HepG2 (cell line): ENCODE results near the gene P4HB. TPM values are rescaled to one million over a fixed set of nuclear protein-coding genes. Genes with fewer than 3 reads are reported as not detected.

Experiments
- ASH2L ChIP-seq: fragments of 300-600, 200-600 bp; sonication (generic); IDR thresholded peaks from 2 replicates; pipeline ENCODE4 v1.7.0; 2017; ENCODE audit warnings: low read depth, mild to moderate bottlenecking, moderate library complexity, mixed read lengths, low read length; ENCODE audit not compliant: insufficient read length
- HNRNPH1 ChIP-seq: fragments of 200-400 bp; formaldehyde crosslinking; optimal IDR thresholded peaks from 2 replicates; pipeline ENCODE3; 2017; ENCODE audit warnings: mild to moderate bottlenecking, low read depth, low read length
- JUNB ChIP-seq: sonication (generic); formaldehyde crosslinking; IDR thresholded peaks from 2 replicates; pipeline ENCODE4 v1.8.0; 2022; ENCODE audit warnings: missing genetic modification reagents, mild to moderate bottlenecking, borderline replicate concordance
- KAT8 ChIP-seq: IDR thresholded peaks from 2 replicates; pipeline ENCODE4 v1.6.1; 2016; ENCODE audit warnings: missing genetic modification reagents, missing compliant biosample characterization
- MAFK ChIP-seq, 2 experiments: IDR thresholded peaks in 1 of 2; conservative IDR thresholded peaks in 1 of 2; 2 replicates each; pipeline ENCODE4 v1.6.1; 2011; ENCODE audit warnings: improper control_type of control experiment in 2 of 2, low read length in 2 of 2
- NFE2 ChIP-seq: sonication (generic); formaldehyde crosslinking; IDR thresholded peaks from 2 replicates; pipeline ENCODE4 v1.4.0; 2020; ENCODE audit warnings: missing genetic modification reagents
- ONECUT2 ChIP-seq: sonication (generic); formaldehyde crosslinking; IDR thresholded peaks from 2 replicates; pipeline ENCODE4 v1.4.0; 2020; ENCODE audit warnings: missing genetic modification reagents
- PLRG1 ChIP-seq: fragments of 450-650 bp; conservative IDR thresholded peaks from 2 replicates; pipeline ENCODE4 v1.6.1; 2016
- SIX4 ChIP-seq: sonication (generic); formaldehyde crosslinking; IDR thresholded peaks from 2 replicates; pipeline ENCODE4 v1.4.0; 2020; ENCODE audit warnings: missing genetic modification reagents
- SRSF4 ChIP-seq: fragments of 200-400 bp; formaldehyde crosslinking; IDR thresholded peaks from one replicate; pipeline ENCODE4 v1.6.1; 2018; ENCODE audit warnings: mild to moderate bottlenecking, low read depth, low read length, moderate library complexity; ENCODE audit not compliant: poor library complexity, severe bottlenecking
- TOE1 ChIP-seq: sonication (generic); formaldehyde crosslinking; IDR thresholded peaks from 2 replicates; pipeline ENCODE4 v1.4.0; 2020; ENCODE audit warnings: mild to moderate bottlenecking, missing genetic modification reagents
- TSC22D2 ChIP-seq: sonication (generic); formaldehyde crosslinking; IDR thresholded peaks from 2 replicates; pipeline ENCODE4 v1.5.1; 2020; ENCODE audit warnings: missing genetic modification reagents, mild to moderate bottlenecking, borderline replicate concordance
- ZC3H4 ChIP-seq: sonication (generic); formaldehyde crosslinking; IDR thresholded peaks from 2 replicates; pipeline ENCODE4 v1.4.0; 2020; ENCODE audit warnings: missing genetic modification reagents, borderline replicate concordance
- ZFP37 ChIP-seq: sonication (generic); formaldehyde crosslinking; IDR thresholded peaks from 2 replicates; pipeline ENCODE4 v1.4.0; 2020; ENCODE audit warnings: missing genetic modification reagents, borderline replicate concordance
- ZNF124 ChIP-seq: sonication (generic); formaldehyde crosslinking; IDR thresholded peaks from 2 replicates; pipeline ENCODE4 v1.4.0; 2020; ENCODE audit warnings: missing genetic modification reagents
- ZNF205 ChIP-seq: IDR thresholded peaks from 2 replicates; pipeline ENCODE4 v1.6.1; 2018; ENCODE audit warnings: missing biosample characterization, missing genetic modification reagents
- ZNF354B ChIP-seq: sonication (generic); formaldehyde crosslinking; IDR thresholded peaks from 2 replicates; pipeline ENCODE4 v1.8.0; 2022; ENCODE audit warnings: mild to moderate bottlenecking, missing genetic modification reagents
- ZNF558 ChIP-seq: sonication (generic); formaldehyde crosslinking; IDR thresholded peaks from 2 replicates; pipeline ENCODE4 v1.9.0; 2022; ENCODE audit warnings: mild to moderate bottlenecking, missing genetic modification reagents, borderline replicate concordance
- ZNF792 ChIP-seq: IDR thresholded peaks from 2 replicates; pipeline ENCODE4 v1.6.1; 2016
- ZSCAN9 ChIP-seq: IDR thresholded peaks from 2 replicates; pipeline ENCODE4 v1.6.1; 2016; ENCODE audit warnings: borderline replicate concordance
- polyA plus RNA-seq, 8 experiments: library from polyadenylated mRNA; depleted of rRNA in 3 of 8; stranded (reverse) in 7 of 8; unstranded in 1 of 8; fragments of >200 nt; fragmentation: Illumina TruSeq in 4 of 8; extraction: Trizol in 4 of 8; gene quantifications; 2 replicates each; pipeline versions ENCODE4 v1.2.1 to v1.2.3, GENCODE V29; 2011 to 2016; ENCODE audit warnings: low read depth in 4 of 8, missing spikeins in 1 of 8, mixed read lengths in 1 of 8; ENCODE audit not compliant: insufficient read depth in 1 of 8
- total RNA-seq, 5 experiments: library from RNA; depleted of rRNA; stranded (reverse); fragments of >200 nt; fragmentation: Illumina TruSeq; extraction: Trizol; gene quantifications; 2 replicates each; pipeline ENCODE4 v1.2.3, GENCODE V29; 2016; ENCODE audit warnings: low read depth in 1 of 5
- TF ChIP-seq, protein P1 (sequence below): sonication (generic); formaldehyde crosslinking; IDR thresholded peaks from 2 replicates; pipeline ENCODE4 v1.5.1; 2020; ENCODE audit warnings: mild to moderate bottlenecking, missing genetic modification reagents, moderate library complexity
- TF ChIP-seq, protein P2 (sequence below): sonication (generic); formaldehyde crosslinking; IDR thresholded peaks from 2 replicates; pipeline ENCODE4 v1.8.0; 2022; ENCODE audit warnings: mild to moderate bottlenecking, missing genetic modification reagents, moderate library complexity
- TF ChIP-seq, protein P3 (sequence below): IDR thresholded peaks from 2 replicates; pipeline ENCODE4 v1.6.1; 2016
- TF ChIP-seq, protein P4 (sequence below): sonication (generic); formaldehyde crosslinking; IDR thresholded peaks from 2 replicates; pipeline ENCODE4 v1.8.0; 2023; ENCODE audit warnings: mild to moderate bottlenecking, missing genetic modification reagents

P4HB gene
- total and polyA plus RNA-seq, 2 of the 13 experiments (the other 11 are each of a cell fraction or from before 2014, with no cell fraction given) = 185 to 782 TPM

DNA sequence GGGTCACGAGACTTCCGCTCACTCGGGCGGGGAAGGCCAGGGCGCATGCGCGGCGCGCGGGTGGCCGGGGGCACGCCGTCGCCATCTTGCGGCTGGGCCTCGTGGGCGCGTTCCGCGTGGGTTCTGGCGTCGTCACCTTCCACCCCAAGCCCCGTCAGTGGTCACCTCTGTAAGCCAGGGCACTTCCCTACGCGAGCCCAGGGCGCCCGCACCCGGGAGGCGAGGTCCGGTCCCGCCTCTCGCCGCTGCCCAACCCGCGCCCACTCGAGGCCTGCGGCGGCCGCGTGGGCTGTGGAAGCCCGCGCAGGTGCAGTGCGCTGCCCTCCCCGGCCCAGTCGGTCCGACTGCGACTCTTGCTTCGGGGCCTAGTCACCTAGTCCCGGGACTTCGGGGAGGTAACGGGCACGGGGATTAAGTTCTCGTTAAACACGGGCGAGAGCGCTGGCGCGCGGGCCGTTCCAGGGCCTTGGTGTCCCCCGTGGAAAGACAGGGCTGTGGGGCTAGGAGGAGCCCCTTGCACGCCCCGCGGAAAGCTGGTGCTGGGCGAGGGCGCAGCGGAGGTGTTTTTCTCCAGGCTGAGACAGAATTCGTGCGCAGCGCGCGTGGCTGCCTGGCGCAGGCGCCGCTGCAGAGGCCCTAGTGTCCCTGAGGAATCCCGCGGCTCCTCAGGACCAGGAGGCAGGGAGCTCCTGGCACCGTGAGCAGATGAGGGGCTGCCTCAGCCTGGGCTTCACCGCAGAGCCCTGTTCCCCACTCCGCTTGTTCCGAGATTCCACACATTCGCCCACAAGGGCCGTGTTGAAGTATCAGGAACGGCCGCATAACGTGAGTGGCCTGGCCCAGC is 11.3 kb upstream of the P4HB start (continued):
- TF ChIP-seq ASH2L = peak; percentile 75
- TF ChIP-seq, protein P1, sequence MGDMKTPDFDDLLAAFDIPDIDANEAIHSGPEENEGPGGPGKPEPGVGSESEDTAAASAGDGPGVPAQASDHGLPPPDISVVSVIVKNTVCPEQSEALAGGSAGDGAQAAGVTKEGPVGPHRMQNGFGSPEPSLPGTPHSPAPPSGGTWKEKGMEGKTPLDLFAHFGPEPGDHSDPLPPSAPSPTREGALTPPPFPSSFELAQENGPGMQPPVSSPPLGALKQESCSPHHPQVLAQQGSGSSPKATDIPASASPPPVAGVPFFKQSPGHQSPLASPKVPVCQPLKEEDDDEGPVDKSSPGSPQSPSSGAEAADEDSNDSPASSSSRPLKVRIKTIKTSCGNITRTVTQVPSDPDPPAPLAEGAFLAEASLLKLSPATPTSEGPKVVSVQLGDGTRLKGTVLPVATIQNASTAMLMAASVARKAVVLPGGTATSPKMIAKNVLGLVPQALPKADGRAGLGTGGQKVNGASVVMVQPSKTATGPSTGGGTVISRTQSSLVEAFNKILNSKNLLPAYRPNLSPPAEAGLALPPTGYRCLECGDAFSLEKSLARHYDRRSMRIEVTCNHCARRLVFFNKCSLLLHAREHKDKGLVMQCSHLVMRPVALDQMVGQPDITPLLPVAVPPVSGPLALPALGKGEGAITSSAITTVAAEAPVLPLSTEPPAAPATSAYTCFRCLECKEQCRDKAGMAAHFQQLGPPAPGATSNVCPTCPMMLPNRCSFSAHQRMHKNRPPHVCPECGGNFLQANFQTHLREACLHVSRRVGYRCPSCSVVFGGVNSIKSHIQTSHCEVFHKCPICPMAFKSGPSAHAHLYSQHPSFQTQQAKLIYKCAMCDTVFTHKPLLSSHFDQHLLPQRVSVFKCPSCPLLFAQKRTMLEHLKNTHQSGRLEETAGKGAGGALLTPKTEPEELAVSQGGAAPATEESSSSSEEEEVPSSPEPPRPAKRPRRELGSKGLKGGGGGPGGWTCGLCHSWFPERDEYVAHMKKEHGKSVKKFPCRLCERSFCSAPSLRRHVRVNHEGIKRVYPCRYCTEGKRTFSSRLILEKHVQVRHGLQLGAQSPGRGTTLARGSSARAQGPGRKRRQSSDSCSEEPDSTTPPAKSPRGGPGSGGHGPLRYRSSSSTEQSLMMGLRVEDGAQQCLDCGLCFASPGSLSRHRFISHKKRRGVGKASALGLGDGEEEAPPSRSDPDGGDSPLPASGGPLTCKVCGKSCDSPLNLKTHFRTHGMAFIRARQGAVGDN (CRISPR knock-in tag) = peak; percentile 96
- TF ChIP-seq SRSF4 = peak; percentile 30
- TF ChIP-seq SIX4 (CRISPR knock-in tag) = peak; percentile 75; the same call in 1 of the 2 replicates
- TF ChIP-seq ZFP37 (CRISPR knock-in tag) = no peak
- TF ChIP-seq, protein P2, sequence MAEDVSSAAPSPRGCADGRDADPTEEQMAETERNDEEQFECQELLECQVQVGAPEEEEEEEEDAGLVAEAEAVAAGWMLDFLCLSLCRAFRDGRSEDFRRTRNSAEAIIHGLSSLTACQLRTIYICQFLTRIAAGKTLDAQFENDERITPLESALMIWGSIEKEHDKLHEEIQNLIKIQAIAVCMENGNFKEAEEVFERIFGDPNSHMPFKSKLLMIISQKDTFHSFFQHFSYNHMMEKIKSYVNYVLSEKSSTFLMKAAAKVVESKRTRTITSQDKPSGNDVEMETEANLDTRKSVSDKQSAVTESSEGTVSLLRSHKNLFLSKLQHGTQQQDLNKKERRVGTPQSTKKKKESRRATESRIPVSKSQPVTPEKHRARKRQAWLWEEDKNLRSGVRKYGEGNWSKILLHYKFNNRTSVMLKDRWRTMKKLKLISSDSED (CRISPR knock-in tag) = 0 out of 2 replicates have a peak, but pooled peaks have one; percentile 75
- TF ChIP-seq ZNF792 (CRISPR knock-in tag) = peak; percentile 49; the same call in 1 of the 2 replicates
- TF ChIP-seq ZNF205 (CRISPR knock-in tag) = peak; percentile 74; the same call in 1 of the 2 replicates
- no peak for TF ChIP-seq NFE2
- TF ChIP-seq KAT8 (CRISPR knock-in tag) = peak; percentile 81
- TF ChIP-seq ZNF558 (CRISPR knock-in tag) = peak; percentile 95; the same call in 1 of the 2 replicates
- no peak for TF ChIP-seq MAFK (conservative IDR thresholded peaks at IDR 0.05 in 1 of 2, IDR thresholded peaks at IDR 0.05 in 1 of 2; ENCODE audit: low read length in 2 of 2)
- peak; percentile 64; the same call in 1 of the 2 replicates for TF ChIP-seq ZNF354B (CRISPR knock-in tag)
- peak; percentile 74 for TF ChIP-seq JUNB (CRISPR knock-in tag)
- TF ChIP-seq, protein P3, sequence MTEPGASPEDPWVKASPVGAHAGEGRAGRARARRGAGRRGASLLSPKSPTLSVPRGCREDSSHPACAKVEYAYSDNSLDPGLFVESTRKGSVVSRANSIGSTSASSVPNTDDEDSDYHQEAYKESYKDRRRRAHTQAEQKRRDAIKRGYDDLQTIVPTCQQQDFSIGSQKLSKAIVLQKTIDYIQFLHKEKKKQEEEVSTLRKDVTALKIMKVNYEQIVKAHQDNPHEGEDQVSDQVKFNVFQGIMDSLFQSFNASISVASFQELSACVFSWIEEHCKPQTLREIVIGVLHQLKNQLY = no peak
- no peak for TF ChIP-seq ONECUT2 (CRISPR knock-in tag)
- peak; percentile 88; the same call in 1 of the 2 replicates for TF ChIP-seq TOE1 (CRISPR knock-in tag)
- peak; percentile 97 for TF ChIP-seq TSC22D2 (CRISPR knock-in tag)
- TF ChIP-seq ZC3H4 (CRISPR knock-in tag) = peak; percentile 57; the same call in 1 of the 2 replicates
- TF ChIP-seq, protein P4, sequence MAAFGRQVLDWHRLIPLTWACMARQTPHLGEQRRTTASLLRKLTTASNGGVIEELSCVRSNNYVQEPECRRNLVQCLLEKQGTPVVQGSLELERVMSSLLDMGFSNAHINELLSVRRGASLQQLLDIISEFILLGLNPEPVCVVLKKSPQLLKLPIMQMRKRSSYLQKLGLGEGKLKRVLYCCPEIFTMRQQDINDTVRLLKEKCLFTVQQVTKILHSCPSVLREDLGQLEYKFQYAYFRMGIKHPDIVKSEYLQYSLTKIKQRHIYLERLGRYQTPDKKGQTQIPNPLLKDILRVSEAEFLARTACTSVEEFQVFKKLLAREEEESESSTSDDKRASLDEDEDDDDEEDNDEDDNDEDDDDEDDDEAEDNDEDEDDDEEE (CRISPR knock-in tag) = peak; percentile 94
- no peak for TF ChIP-seq PLRG1
- TF ChIP-seq ZSCAN9 = peak; percentile 72
- no peak for TF ChIP-seq ZNF124 (CRISPR knock-in tag)
- no peak for TF ChIP-seq HNRNPH1
